Measurements from ENCODE around the gene ZNG1A.
"Not testable (repeated sequence)": the region's sequence is repeated elsewhere in the genome, so short reads cannot be mapped to it uniquely, and the experiment has no call there.

The ZNG1A gene

GRCh38 chr9:178970-179383 is at the start of gene ZNG1A:
Gene ZNG1A (minus strand): TSS chr9:179056. CDS start chr9:178969, 87 bp downstream.
- not testable (repeated sequence) for DNase-seq

GRCh38 chr9:227860-228259 is 49.0 kb upstream of the ZNG1A start:
- DNase-seq, result no peak

- DNase-seq, result no peak
These were observed 46.0 kb upstream of the ZNG1A start for GRCh38 chr9:224582-225520.

GRCh38 chr9:224026-224425 is 45.2 kb upstream of the ZNG1A start:
- DNase-seq, result no peak

GRCh38 chr9:223152-223551 is 44.3 kb upstream of the ZNG1A start:
- no peak for DNase-seq

- DNase-seq, result no peak
These were observed 43.3 kb upstream of the ZNG1A start for GRCh38 chr9:221989-222776.

GRCh38 chr9:219670-220365 is 41.0 kb upstream of the ZNG1A start:
- DNase-seq, result no peak

GRCh38 chr9:219036-219435 is 40.2 kb upstream of the ZNG1A start:
- not testable (repeated sequence) for DNase-seq

- no peak for DNase-seq
These were observed 39.1 kb upstream of the ZNG1A start for GRCh38 chr9:217950-218349.

- DNase-seq, result no peak
These were observed 38.0 kb upstream of the ZNG1A start for GRCh38 chr9:216866-217265.

- DNase-seq, result no peak
These were observed 36.8 kb upstream of the ZNG1A start for GRCh38 chr9:215631-216155.

GRCh38 chr9:214648-215493 is 36.0 kb upstream of the ZNG1A start, which contains the start of gene DOCK8:
Gene DOCK8 (plus strand): TSS chr9:214865. CDS start chr9:214977, 112 bp downstream.
- DNase-seq, result no peak

GRCh38 chr9:214351-214647 is 35.4 kb upstream of the ZNG1A start:
- DNase-seq, result no peak

- not testable (repeated sequence) for DNase-seq
These were observed 35.0 kb upstream of the ZNG1A start for GRCh38 chr9:213901-214300.

- DNase-seq, result no peak
These were observed 33.4 kb upstream of the ZNG1A start for GRCh38 chr9:212297-212696.

- DNase-seq, result no peak
These were observed 32.7 kb upstream of the ZNG1A start for GRCh38 chr9:211557-211956.

GRCh38 chr9:211036-211435 is 32.2 kb upstream of the ZNG1A start:
- no peak for DNase-seq

- no peak for DNase-seq
These were observed 30.4 kb upstream of the ZNG1A start for GRCh38 chr9:209143-209758.

- DNase-seq, result no peak
These were observed 27.6 kb upstream of the ZNG1A start for GRCh38 chr9:206481-206880.

- not testable (repeated sequence) for DNase-seq
These were observed 20.7 kb upstream of the ZNG1A start for GRCh38 chr9:199601-200000.

- DNase-seq, result not testable (repeated sequence)
These were observed 573 bp downstream of the ZNG1A start for GRCh38 chr9:178140-178825.
